BJ (cell line): ENCODE measurements around the gene PLA2G4E. TPM values are rescaled to one million over a fixed set of nuclear protein-coding genes. Genes with fewer than 3 reads are reported as not detected.

Experiments used
- CTCF ChIA-PET: fragments of 350-600 bp; formaldehyde crosslinking; extraction: SDS; loops from one replicate; lab custom pipeline; 2021; ENCODE audit warnings: antibody characterized with exemption, inconsistent platforms; lab: Yijun Ruan, JAX
- POLR2A ChIA-PET: fragments of 300-600 bp; sonication (Branson Sonifier 250); formaldehyde crosslinking; extraction: SDS; loops from one replicate; lab custom pipeline; 2021; ENCODE audit warnings: antibody characterized with exemption; lab: Charles Lee
- DNase-seq: peaks from one replicate; pipeline ENCODE4 v3.0.0-alpha.2; 2011; ENCODE audit warnings: low read depth
- H3K27me3 ChIP-seq: 2 replicates; pipeline ENCODE4 v1.6.0; 2011; ENCODE audit warnings: low read length; ENCODE audit not compliant: control insufficient read depth, insufficient read depth
- H3K36me3 ChIP-seq: 2 replicates; pipeline ENCODE4 v1.5.1; 2011; ENCODE audit warnings: low read length; ENCODE audit not compliant: control insufficient read depth, insufficient read depth
- H3K4me3 ChIP-seq: 2 replicates; pipeline ENCODE4 v1.5.1; 2011; ENCODE audit warnings: low read depth, mild to moderate bottlenecking, control low read depth, low read length
- CTCF ChIP-seq: IDR thresholded peaks from 2 replicates; pipeline ENCODE4 v1.5.1; 2011; ENCODE audit warnings: low read depth, mild to moderate bottlenecking, control low read depth, inconsistent platforms, low read length, moderate library complexity; ENCODE audit not compliant: insufficient read depth
- polyA plus RNA-seq: library from polyadenylated mRNA; depleted of rRNA; stranded (reverse); fragments of >200 nt; gene quantifications from 2 replicates; pipeline ENCODE4 v1.2.3, GENCODE V29; 2011

The PLA2G4E gene
- polyA plus RNA-seq, 1 experiment = not detected

GRCh38 chr15:41943543-41944312, 77.1 kb downstream of the PLA2G4E start:
- no peak for DNase-seq
- no peak overlapping the region for H3K4me3 ChIP-seq
- H3K36me3 ChIP-seq = peaks cover 4% of the 10 kb centered on the region; the same call in 1 of the 2 replicates
- no peaks in the 10 kb centered on the region for H3K27me3 ChIP-seq
- CTCF ChIA-PET = interaction anchor here (1.2 to 1.5 kb wide), 3 partner anchors 9 to 13 kb away, joined by 3 to 6 read pairs (median 3); no protein-coding TSS in a partner anchor
- POLR2A ChIA-PET = interaction anchor here (0.9 kb wide), 1 partner anchor 28 kb away, joined by 3 read pairs; the partner anchor contains the start of gene EHD4
- TF ChIP-seq CTCF = no peak

- TF ChIP-seq CTCF = no peak
- no peaks in the 10 kb centered on the region for H3K27me3 ChIP-seq
- no peak for DNase-seq
- ChIA-PET CTCF (interaction anchor here (1.2 to 1.5 kb wide), 2 partner anchors 12 to 13 kb away, joined by 3 read pairs; no protein-coding TSS in a partner anchor), POLR2A (no interaction called here)
- peaks cover 4% of the 10 kb centered on the region; the same call in 1 of the 2 replicates for H3K36me3 ChIP-seq
- no peak overlapping the region for H3K4me3 ChIP-seq
These were observed 78.0 kb downstream of the PLA2G4E start for GRCh38 chr15:41942886-41943285.

GRCh38 chr15:41941644-41942415, 79.0 kb downstream of the PLA2G4E start:
- no peak for TF ChIP-seq CTCF
- Histone ChIP-seq H3K36me3 (peaks cover 4% of the 10 kb centered on the region; the same call in 1 of the 2 replicates), H3K4me3 (no peak overlapping the region), H3K27me3 (no peaks in the 10 kb centered on the region)
- CTCF ChIA-PET = interaction anchor here (0.6 to 2.1 kb wide), 2 partner anchors 41 to 48 kb away, joined by 3 to 7 read pairs; no protein-coding TSS in a partner anchor
- no peak for DNase-seq
- POLR2A ChIA-PET = interaction anchor here (0.7 kb wide), 1 partner anchor 161 kb away, joined by 3 read pairs; no protein-coding TSS in a partner anchor

- TF ChIP-seq CTCF = no peak
- ChIA-PET POLR2A (no interaction called here), CTCF (interaction anchor here (2.1 kb wide), 1 partner anchor 49 kb away, joined by 7 read pairs; no protein-coding TSS in a partner anchor)
- Histone ChIP-seq H3K4me3 (no peak overlapping the region), H3K27me3 (no peaks in the 10 kb centered on the region), H3K36me3 (peaks cover 4% of the 10 kb centered on the region; the same call in 1 of the 2 replicates)
- no peak for DNase-seq
These were observed 80.4 kb downstream of the PLA2G4E start for GRCh38 chr15:41940441-41940857.
